ENCODE measurements around the gene BBLN.

DNA sequence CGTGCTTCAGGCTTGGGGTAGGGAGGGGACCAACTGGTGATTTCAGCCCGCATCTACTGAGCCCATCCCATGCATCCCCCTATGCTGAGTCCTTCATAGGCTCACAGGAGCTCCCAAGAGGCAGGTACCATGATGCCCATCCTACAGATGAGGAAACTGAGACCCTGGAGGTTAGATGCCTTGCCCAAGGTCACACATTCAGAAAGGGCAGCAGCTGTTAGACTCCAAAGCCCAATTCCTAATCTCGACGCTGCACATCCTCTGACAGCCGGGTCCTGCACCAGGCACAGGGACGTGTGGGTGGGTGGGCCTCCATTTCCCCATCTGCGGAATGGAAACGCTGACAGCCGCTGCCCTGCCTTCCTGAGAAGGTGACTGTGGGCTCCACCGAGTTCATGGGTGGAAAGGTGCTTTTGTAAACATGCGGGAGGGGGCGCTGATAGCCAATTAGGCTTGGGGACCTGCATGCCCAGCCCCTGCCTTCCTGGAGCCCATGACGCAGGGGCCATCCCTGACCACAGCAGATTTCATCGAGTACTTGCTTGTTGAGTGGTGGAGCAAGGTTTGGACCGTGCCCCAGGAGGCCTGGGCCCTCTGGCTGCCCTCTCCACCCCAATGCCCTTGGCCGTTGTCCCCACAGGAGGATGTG is 45.4 kb downstream of the BBLN start:
- TF ChIP-seq FOXM1 (IDR thresholded peaks at IDR 0.05; ENCODE audit: borderline replicate concordance) (no peak), FOXK2 (IDR thresholded peaks at IDR 0.05) (no peak), HDGF (IDR thresholded peaks at IDR 0.05; ENCODE audit: borderline replicate concordance) (no peak), PKNOX1 (IDR thresholded peaks at IDR 0.05) (no peak), ELF4 (IDR thresholded peaks at IDR 0.05) (no peak), BHLHE40 (IDR thresholded peaks at IDR 0.05; ENCODE audit: borderline replicate concordance) (no peak), ZNF384 (IDR thresholded peaks at IDR 0.05) (no peak), NFRKB (IDR thresholded peaks at IDR 0.05) (no peak), SUZ12 (IDR thresholded peaks at IDR 0.05) (no peak)
